ENCODE results near the gene FGG.

DNA sequence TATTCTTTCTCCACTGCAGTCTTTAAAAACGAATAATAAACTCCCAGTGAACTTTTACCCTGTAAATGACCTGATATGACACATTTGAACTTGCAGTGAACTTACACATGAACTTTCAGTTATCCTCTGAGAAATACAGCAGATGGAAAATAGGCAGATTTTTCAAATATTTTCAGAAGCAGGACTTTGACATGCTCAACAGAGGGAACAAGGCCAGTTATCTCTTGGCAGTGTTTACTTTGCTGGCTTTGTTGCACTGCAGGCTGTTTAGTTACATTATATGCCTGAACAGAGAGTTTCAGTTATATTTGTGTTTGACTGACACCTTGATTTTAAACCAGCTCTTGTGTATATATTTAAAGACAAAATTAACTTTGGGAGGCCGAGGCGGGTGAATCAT, 47.6 kb upstream of the FGG start:
- TF ChIP-seq, protein P1, sequence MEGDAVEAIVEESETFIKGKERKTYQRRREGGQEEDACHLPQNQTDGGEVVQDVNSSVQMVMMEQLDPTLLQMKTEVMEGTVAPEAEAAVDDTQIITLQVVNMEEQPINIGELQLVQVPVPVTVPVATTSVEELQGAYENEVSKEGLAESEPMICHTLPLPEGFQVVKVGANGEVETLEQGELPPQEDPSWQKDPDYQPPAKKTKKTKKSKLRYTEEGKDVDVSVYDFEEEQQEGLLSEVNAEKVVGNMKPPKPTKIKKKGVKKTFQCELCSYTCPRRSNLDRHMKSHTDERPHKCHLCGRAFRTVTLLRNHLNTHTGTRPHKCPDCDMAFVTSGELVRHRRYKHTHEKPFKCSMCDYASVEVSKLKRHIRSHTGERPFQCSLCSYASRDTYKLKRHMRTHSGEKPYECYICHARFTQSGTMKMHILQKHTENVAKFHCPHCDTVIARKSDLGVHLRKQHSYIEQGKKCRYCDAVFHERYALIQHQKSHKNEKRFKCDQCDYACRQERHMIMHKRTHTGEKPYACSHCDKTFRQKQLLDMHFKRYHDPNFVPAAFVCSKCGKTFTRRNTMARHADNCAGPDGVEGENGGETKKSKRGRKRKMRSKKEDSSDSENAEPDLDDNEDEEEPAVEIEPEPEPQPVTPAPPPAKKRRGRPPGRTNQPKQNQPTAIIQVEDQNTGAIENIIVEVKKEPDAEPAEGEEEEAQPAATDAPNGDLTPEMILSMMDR (IDR thresholded peaks at IDR 0.05): no peak
- TF ChIP-seq POLR2AphosphoS5 (IDR thresholded peaks at IDR 0.05) (no peak), EP300 (IDR thresholded peaks at IDR 0.05) (no peak), POLR2A (IDR thresholded peaks at IDR 0.05; ENCODE audit: low read depth) (no peak)
